NCI-H345 (cell line): ENCODE data around the gene PRDX1.
"Not testable (repeated sequence)": the region's sequence is repeated elsewhere in the genome, so short reads cannot be mapped to it uniquely, and the experiment has no call there.

Experiments
- DNase-seq: peaks from one replicate; lab custom pipeline; 2025; lab: John Stamatoyannopoulos, UW

The PRDX1 gene

DNA sequence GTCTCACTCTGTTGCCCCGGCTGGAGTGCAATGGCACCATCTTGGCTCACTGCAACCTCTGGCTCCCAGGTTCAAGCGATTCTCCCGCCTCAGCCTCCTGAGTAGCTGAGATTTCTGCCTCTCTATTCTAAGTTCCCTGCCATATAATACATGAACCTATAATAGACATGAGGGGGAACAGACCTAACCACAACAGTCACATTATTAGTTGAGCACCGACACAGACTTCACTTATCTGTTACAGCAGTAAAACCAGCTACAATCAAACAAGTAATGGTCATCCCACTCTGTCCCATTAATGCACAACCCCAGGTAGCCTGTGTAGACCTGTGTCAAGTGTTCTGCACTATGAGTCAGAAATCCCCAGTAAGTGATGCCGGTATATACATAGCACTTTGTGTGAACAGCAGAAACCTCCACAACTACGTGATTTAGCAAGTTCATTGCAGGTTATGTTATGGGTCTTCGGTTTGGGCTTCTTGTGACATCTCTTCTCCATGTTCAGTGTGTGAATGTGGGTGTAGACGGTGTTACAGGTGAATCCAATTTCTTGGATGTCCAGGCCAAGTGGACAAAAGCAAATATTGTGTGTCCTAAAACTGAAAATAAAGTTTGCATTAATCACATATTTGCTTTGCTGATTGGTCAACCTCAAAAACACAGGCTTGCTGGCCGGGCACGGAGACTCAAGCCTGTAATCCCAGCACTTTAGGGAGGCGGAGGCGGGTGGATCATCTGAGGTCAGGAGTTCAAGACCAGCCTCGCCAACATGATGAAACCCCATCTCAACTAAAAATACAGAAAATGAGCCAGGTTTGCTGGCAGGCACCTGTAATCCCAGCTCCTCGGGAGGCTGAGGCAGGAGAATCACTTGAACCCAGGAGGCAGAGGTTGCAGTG lies 18.0 kb downstream of the PRDX1 start:
- DNase-seq: no peak

DNA sequence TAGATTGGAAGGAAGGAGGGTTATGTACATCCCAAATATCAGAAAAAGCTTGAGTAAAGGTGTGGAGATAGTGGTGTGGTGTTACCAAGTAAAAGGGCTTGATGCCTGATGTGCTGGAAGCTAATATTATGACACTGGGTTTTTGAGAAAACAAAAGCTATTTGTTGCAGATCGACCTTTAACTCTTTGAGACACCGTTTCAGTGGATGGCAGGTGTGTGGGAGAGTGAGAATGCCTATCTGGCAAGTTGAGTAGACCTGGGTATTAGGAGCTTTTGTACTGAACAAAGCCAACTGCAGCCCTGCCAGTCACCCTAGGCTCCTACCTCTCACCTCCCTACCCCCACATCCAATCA lies 20.2 kb downstream of the PRDX1 start:
- DNase-seq: no peak

DNA sequence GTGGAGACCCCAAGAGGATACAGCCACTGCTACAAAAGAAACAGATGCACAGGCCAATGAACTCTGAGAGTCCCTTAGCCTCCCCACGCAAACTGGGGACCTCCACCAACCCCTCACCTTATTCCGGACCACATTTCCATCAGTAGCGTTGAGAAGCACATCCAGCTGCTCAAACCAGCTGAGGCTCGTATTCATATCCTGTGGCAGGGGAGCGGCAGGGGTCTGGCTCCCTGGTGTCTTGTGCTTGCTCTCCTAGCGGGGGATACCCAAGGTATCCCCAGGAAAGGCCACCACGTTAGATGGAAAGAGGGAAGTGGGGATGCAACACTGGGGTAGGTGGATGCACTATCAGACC lies 22.3 kb downstream of the PRDX1 start:
- DNase-seq: peak; percentile 42

DNA sequence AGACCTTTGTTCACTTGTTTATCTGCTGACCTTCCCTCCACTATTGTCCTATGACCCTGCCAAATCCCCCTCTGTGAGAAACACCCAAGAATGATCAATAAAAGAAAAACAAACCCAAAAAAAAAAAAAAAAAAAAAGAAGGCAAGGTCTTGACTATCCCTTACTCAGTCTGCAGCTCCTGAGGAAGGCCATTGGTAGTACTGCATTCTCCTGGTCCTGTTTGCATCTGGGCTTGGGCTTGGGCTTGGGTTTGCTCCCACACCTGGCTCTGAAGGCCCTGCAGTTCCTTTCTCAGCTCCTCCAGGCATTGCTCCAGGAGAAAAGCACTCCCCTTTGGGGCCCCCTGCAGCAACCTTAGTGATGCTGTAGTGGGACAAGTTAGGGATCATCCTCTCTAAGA lies 23.4 kb downstream of the PRDX1 start:
- DNase-seq: no peak

- DNase-seq: peak; percentile 39
Measured at GRCh38 chr1:45493116-45493697, 28.5 kb downstream of the PRDX1 start.

DNA sequence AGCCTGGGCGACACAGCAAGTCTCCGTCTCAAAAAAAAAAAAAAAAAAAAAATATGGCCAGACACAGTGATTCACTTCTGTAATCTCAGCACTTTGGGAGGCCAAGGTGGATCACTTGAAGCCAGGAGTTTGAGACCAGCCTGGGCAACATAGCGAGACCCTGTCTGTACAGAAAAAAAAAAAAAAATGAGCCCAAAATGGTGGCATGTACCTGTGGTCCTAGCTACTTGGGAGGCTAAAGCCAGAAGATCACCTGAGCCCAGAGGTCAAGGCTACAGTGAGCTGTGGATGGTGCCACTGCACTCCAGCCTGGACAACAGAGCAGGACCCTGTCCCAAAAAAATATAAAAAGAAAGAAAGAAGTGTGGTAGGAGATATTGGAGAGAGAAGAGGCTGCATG lies 29.0 kb downstream of the PRDX1 start:
- no peak for DNase-seq

- no peak for DNase-seq
Measured at GRCh38 chr1:45491487-45492260, 30.0 kb downstream of the PRDX1 start.

DNA sequence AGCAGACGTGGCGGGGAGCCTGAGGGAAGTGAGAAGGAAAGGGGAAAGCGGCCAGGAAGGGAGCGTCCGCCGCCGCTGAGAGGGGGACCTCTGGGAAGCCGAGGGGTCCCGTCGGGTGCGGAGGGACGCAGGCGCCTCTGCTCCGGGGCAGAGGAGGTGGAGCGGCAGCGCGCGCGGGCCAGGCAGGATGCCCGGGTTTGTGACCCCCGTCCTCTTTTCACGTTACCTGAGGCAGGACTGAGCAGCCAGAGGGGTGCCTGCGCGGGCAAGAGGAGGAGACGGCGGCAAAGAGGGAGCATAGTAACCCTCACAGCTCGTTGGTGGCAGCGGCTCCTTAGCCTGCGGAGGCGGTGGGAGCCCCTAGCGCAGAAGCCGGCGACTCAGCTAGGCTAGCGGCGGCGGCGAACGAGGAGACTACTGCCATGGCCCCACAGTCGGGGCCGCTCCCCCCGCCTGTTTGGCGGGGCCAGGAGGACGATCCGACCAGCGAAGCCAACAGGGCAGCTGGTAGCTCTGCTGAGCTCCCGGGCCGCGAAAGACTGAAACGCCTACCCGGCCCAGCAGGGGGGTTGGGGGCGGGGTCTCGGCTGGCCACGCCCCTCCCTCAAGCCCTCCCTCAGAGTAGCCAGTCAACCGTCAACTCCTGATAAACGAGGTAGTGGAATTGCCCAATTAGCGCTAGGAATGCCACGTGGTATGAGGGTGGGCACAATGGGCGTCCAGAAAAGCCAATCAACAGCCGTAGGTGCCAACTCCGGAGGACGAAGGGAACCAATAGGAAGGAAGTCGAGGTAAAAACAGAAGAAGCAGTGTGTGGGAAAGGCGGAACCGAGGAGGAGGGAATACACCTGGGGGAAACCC lies 30.8 kb downstream of the PRDX1 start, which contains the start of gene TESK2:
TSS of gene TESK2 (minus strand) at position 538 of the 861 bp plus-strand sequence. CDS start 33,378 bp downstream, outside the sequence.
- peak; percentile 100 for DNase-seq

GRCh38 chr1:45490121-45490625 lies 31.5 kb downstream of the PRDX1 start:
- no peak for DNase-seq

- DNase-seq: not testable (repeated sequence)
Measured at GRCh38 chr1:45489379-45489778, 32.3 kb downstream of the PRDX1 start.

DNA sequence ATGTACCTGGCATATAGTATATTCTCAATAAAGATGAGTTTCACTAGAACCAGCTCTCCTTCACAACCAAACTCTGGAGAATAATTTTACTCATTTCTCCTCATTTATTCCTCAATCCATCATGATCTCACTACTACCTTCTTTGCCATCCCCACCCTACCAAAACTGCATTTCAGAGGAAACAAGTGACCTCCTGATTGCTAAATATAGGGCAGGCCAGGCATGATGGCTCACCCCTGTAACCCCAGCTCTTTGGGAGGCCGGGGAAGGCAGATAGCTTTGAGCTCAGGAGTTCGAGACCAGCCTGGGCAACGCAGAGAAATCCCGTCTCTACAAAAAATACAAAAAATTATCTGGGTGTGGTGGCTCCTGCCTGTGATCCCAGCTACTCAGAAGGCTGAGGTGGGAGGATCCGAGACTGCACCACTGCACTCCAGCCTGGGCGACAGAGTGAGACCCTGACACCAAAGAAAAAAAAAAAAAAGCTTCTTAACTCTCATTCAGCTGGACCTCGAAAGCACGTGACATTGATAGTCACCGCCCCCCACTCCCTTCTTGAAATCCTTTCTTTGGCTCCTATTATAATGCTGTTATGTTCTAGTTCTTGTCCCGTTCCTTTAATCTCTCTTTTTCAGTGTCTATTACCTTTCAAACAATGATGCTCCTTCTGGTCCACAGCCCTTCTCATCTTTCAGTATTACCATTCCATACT lies 32.9 kb downstream of the PRDX1 start:
- no peak for DNase-seq

DNA sequence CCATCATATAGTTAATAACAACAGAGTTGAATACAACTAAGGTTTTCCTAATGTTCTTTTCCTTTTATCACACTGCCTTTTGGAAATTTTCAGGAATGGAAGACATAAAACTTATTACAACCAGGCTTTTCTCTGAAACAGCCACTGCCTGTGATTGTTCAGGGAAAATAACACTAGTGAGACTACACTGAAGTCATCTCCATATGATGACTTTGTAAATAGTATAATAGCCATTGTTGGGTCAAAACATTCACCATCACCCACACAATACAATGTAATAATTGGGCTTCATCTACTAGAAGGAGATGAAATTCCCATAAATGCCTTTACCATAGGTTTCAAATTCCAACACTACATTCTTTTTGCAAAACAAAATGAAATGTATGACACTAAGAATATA lies 35.7 kb downstream of the PRDX1 start:
- no peak for DNase-seq

DNA sequence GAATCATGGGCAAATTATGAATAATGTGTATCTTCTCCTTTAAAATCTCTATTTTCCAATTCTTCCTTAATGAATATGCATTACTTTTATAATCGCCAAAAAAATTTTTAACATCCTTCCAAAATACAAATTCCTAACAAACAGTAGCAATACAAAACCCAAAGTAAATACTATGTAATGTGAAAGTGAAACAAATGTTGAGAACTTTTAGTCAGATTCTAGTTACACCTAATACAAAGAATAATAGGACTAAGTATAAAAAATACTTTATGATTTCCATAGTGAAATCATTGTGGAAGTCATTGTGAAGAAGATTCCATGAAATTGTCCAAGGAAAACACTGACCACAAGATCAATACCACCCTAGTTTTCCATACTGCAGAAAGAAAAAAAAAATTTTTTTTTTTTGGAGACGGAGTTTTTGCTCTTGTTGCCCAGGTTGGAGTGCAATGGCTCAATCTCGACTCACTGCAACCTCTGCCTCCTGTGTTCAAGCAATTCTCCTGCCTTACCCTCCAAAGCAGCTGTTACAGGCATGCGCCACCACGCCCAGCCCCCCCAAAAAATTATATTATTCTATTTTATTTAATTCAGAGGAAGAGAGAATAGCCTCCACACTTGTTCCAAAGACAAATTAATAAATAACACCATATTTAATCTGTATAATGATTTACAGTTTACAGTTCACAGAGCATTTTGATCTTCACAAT lies 42.5 kb downstream of the PRDX1 start:
- no peak for DNase-seq

DNA sequence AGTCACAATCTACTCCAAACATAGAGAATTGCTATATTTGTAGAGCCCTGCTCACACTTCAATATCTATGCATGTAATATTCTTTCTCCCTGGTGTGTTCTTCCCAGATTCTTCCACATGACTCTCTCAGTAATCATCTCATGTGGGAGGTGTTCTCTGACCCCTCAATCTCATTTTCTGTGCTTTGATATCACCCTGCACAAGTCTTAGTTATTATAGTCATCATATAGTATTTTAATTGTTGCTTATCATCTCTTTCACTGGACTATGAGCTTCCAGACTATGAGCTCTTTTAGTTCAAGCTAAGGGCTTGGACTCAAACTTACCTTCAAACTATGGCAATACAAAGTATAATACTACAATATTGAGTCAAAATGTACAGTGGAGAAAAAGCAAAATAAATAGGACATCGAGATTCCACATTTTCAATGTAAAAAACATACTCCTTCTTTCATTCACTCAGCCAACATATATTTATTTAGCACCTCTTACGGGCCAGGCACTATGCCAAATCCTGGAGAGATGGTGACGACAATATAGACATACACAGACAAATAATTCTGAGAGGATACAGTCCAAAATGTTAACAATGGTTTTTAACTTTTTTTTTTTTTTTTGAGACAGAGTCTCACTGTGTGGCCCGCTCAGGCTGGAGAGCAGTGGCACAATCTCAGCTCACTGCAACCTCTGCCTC lies 43.4 kb downstream of the PRDX1 start:
- DNase-seq: peak; percentile 50

GRCh38 chr1:45477646-45478045 lies 44.0 kb downstream of the PRDX1 start:
- no peak for DNase-seq

DNA sequence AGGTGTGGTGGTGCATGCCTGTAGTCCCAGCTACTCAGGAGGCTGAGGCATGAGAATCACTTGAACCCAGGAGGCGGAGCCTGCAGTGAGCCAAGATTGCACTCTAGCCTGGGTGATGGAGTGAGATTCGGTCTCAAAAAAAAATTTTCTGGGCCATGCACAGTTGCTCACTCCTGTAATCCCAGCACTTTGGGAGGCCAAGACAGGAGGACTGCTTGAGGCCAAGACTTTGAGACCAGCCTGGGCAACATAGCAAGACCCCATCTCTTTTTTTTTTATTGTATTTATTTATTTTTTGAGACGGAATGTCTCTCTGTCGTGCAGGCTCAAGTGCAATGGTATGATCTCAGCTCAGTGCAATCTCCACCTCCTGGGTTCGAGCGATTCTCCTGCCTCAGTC lies 47.5 kb downstream of the PRDX1 start:
- not testable (repeated sequence) for DNase-seq

DNA sequence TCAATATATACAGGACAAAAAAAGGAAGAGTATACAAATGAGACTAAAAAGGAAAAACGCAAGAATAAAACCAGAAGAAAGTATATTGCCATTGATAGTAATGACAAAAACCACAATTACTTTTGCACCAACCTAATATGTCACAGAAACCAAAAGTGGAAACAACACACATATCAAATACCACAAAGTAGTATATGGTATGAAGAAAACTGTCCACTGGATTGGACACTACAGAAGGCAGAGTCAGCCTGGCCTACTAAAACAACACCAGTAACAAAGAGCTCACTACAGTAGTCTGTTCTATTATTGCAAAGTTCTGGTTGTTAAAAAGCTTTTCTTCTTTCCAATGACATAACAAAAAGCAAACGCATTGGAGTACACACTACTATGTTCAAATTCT lies 48.4 kb downstream of the PRDX1 start:
- no peak for DNase-seq

GRCh38 chr1:45470306-45470798 lies 51.3 kb downstream of the PRDX1 start:
- no peak for DNase-seq

DNA sequence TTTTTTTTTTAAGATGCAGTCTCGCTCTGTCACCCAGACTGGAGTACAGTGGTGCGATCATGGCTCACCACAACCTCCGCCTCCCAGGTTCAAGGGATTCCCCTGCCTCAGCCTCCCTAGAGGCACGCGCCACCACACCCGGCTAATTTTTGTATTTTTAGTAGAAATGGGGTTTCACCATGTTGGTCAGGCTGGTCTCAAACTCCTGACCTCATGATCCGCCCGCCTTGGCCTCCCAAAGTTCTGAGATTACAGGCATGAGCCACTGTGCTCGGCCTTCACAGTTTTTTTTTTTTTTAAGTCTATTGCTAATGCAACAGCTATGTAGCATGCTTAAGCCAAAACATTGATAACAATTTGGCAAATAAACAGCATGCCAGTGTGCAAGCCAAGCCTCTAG lies 54.3 kb downstream of the PRDX1 start:
- DNase-seq: not testable (repeated sequence)

DNA sequence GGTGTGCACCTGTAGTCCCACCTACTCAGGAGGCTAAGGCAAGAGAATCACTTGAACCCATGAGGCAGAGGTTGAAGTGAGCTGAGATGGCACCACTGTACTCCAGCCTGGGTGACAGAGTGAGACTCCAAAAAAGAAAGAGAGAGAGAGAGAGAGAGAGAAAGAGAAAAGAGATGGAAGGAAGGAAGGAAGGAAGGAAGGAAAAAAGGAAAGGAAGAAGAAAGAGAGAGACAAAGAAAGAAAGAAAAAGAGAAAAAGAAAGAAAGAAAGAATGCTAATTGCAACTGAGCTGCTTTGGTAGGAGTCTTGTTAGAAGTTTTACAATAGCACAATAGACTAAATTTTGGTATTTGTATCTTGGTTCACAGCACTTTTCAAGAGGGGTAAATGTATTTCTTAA lies 56.4 kb downstream of the PRDX1 start:
- DNase-seq: no peak
